GM15510 (cell line): ENCODE measurements around the gene NRDC.

Experiments
- POLR2A ChIP-seq: IDR thresholded peaks from 3 replicates; pipeline ENCODE4 v1.6.1; 2011; ENCODE audit warnings: borderline replicate concordance; ENCODE audit not compliant: insufficient read length; ENCODE audit errors: extremely low read depth

The NRDC gene

GRCh38 chr1:51756290-51756689 is 122.2 kb downstream of the NRDC start:
- no peak for TF ChIP-seq POLR2A

- no peak for TF ChIP-seq POLR2A
These were observed 123.1 kb downstream of the NRDC start for GRCh38 chr1:51755437-51755836.

GRCh38 chr1:51754666-51755065 is 123.9 kb downstream of the NRDC start:
- no peak for TF ChIP-seq POLR2A

GRCh38 chr1:51753969-51754368 is 124.6 kb downstream of the NRDC start:
- TF ChIP-seq POLR2A: no peak

GRCh38 chr1:51752073-51752948 is 126.2 kb downstream of the NRDC start:
- TF ChIP-seq POLR2A: no peak

GRCh38 chr1:51750729-51751128 is 127.8 kb downstream of the NRDC start:
- TF ChIP-seq POLR2A: no peak

- TF ChIP-seq POLR2A: no peak
These were observed 128.3 kb downstream of the NRDC start for GRCh38 chr1:51750218-51750617.

GRCh38 chr1:51749151-51749550 is 129.4 kb downstream of the NRDC start:
- no peak for TF ChIP-seq POLR2A

GRCh38 chr1:51745304-51745570 is 133.3 kb downstream of the NRDC start:
- TF ChIP-seq POLR2A: no peak

GRCh38 chr1:51744506-51745303 is 133.8 kb downstream of the NRDC start:
- TF ChIP-seq POLR2A: no peak

- no peak for TF ChIP-seq POLR2A
These were observed 137.3 kb downstream of the NRDC start for GRCh38 chr1:51741121-51741681.

GRCh38 chr1:51740652-51741051 is 137.9 kb downstream of the NRDC start:
- no peak for TF ChIP-seq POLR2A
